Lower leg skin (tissue), 3 donors: Measurements from ENCODE around the gene MRPL39.

ENCODE experiments used
- POLR2A ChIP-seq, 2 donors: fragments of 450-650 bp; IDR thresholded peaks; one replicate each; pipeline ENCODE4 v1.6.1; 2016 to 2017; ENCODE audit warnings: antibody characterized with exemption in 2 of 2, mild to moderate bottlenecking in 1 of 2, moderate library complexity in 1 of 2
- TF ChIP-seq, protein P1 (sequence below), 3 donors: fragments of 450-650 bp; IDR thresholded peaks; one replicate each; pipeline ENCODE4 v1.5.1; 2016; ENCODE audit warnings: antibody characterized with exemption in 3 of 3, mild to moderate bottlenecking in 3 of 3, moderate library complexity in 2 of 3

DNA sequence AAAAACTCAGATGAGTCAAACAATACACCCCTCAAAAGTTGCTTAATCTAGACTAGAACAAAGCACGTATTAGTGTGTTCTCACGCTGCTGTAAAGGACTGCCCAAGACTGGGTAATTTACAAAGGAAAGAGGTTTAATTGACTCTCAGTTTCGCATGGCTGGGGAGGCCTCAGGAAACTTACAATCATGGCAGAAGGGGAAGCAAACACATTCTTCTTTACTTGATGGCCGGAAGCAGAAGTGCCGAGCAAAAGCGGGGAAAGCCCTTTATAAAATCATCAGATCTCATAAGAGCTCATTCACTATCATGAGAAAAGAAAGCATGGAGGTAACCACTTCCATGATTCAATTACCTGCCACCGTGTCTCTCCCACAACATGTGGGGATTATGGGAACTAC lies 41.9 kb upstream of the MRPL39 start:
- TF ChIP-seq, protein P1, sequence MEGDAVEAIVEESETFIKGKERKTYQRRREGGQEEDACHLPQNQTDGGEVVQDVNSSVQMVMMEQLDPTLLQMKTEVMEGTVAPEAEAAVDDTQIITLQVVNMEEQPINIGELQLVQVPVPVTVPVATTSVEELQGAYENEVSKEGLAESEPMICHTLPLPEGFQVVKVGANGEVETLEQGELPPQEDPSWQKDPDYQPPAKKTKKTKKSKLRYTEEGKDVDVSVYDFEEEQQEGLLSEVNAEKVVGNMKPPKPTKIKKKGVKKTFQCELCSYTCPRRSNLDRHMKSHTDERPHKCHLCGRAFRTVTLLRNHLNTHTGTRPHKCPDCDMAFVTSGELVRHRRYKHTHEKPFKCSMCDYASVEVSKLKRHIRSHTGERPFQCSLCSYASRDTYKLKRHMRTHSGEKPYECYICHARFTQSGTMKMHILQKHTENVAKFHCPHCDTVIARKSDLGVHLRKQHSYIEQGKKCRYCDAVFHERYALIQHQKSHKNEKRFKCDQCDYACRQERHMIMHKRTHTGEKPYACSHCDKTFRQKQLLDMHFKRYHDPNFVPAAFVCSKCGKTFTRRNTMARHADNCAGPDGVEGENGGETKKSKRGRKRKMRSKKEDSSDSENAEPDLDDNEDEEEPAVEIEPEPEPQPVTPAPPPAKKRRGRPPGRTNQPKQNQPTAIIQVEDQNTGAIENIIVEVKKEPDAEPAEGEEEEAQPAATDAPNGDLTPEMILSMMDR (IDR thresholded peaks at IDR 0.05) = no peak
- TF ChIP-seq POLR2A (IDR thresholded peaks at IDR 0.05) = no peak
